Tongue (tissue), 2 donors: Measurements from ENCODE around the gene FCN3. TPM values are rescaled to one million over a fixed set of nuclear protein-coding genes. Genes with fewer than 3 reads are reported as not detected.

Experiments used
- DNase-seq: peaks from one replicate; pipeline ENCODE4 v3.0.0-alpha.2; 2015
- total RNA-seq: library from RNA; depleted of rRNA; stranded (reverse); fragments of >200 nt; gene quantifications from one replicate; pipeline ENCODE4 v1.2.3, GENCODE V29; 2014

FCN3 gene
- total RNA-seq, 1 donor from 2014 or later = 0.82 TPM

- no peak for DNase-seq
Measured at GRCh38 chr1:27380224-27380623, 5.6 kb upstream of the FCN3 start.

- DNase-seq = no peak
Measured at GRCh38 chr1:27379564-27380122, 5.0 kb upstream of the FCN3 start.

- DNase-seq = no peak
Measured at GRCh38 chr1:27377760-27378495, 3.3 kb upstream of the FCN3 start.

DNA sequence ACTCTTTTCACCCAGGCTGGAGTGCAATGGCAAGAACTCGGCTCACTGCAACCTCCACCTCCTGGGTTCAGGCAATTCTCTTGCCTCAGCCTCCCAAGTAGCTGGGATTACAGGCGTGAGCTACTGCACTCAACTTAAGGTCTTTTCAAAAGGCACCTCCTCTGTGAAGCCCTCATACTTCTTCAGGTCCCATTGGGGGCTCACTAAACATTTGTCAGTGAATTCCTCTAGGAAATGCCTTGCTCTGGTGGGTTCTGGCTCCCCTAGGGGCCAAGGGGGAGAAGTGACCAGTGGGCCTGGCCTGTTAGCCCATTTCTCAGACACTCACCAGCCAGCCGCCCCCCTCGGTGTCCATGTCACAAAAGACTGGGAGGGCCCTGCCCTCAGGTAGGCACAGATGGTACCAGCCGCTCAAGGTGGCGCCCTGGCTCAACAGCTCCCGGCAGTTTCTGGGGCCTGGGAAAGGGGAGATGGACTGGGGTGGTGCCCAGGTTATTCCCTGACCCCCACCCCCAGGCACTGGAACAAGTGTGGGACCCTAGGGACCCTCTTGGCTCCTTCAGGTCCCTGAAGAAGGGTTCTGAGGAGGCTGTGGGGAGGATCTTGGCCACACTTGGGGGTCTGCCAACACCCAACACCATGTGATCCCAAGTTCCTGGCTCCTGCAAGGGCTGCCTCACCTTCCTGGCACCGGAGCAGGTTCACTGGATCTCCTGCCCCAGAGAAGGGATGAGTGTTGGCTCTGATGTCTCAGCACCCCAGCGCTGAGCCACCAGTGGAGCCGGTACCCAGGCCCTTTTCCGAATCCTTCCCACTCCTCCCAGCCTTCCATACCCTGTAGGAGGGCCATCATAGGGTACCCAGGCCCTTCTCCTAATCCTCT, 1.6 kb downstream of the FCN3 start:
- DNase-seq = no peak

DNA sequence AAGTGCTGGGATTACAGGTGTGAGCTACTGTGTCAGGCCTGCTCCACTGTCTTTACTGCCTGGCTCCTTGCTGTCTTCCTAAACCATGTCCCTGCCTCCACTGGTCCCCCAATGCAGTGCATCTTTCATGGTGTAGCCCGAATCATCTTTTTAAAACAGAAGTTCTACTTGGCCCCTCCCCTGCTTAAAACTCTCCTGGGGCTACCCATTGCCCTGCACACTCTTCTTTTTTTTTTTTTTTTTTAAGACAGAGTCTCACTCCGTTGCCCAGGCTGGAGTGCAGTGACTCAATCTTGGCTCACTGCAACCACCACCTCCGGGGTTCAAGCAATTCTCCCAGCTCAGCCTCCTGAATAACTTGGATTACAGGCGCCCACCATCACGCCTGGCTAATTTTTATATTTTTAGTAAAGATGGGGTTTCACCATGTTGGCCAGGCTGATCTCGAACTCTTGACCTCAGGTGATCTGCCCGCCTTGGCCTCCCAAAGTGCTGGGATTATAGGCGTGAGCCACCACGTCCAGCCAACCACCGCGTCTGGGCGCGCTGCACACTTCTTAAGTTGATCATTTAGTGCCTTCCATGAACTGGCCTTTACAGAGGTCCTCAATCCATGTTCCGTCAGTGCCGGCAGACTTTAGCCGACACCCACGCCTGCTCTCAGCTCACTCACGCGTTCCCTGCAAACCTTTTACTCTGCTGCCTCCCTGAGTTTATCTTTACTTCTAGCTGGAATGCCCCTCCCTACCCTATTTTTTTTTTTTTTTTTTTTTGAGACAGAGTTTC, 2.4 kb downstream of the FCN3 start:
- no peak for DNase-seq

DNA sequence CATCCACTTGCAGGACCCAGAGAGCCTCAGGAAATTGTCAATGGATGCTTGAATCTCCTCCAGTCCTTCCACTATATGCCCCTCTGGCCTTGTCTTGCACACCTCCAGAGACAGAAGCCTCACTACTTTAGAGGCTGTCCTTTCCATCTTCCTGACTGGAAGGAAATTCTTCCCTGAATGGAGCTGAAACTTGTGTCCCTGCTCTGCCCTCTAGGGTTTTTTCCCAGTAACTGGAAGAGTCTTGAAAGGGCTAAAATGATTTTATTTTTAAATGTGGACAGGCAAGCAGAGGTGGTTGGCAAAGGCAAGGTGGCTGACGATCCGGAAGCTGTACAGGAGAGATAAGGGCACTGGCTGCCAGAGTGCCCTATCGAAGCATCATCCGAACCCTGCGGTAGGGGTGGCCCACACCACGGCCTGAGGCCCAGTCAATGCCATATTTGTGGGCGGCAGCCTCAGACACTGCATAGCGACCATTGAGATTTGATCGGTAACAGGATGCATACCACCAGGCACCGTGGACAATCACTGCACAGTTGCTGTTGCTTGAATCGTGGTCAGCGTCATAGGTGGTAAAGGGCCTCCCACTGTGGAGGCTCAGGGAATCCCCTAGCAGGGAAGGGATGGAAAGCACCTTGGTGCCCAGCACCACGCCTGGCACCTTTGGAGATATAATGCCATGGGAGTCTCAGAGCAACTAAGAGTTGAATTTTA, 5.6 kb downstream of the FCN3 start:
- DNase-seq = no peak

GRCh38 chr1:27367160-27367650, 7.4 kb downstream of the FCN3 start:
- DNase-seq = no peak

GRCh38 chr1:27366411-27367159, 8.0 kb downstream of the FCN3 start, which contains the start of gene MAP3K6:
MAP3K6 (minus strand) TSS chr1:27366961; CDS start chr1:27366597, 364 bp downstream.
- peak; percentile 85 for DNase-seq

- peak; percentile 91 for DNase-seq
Measured at GRCh38 chr1:27366113-27366410, 8.6 kb downstream of the FCN3 start.

DNA sequence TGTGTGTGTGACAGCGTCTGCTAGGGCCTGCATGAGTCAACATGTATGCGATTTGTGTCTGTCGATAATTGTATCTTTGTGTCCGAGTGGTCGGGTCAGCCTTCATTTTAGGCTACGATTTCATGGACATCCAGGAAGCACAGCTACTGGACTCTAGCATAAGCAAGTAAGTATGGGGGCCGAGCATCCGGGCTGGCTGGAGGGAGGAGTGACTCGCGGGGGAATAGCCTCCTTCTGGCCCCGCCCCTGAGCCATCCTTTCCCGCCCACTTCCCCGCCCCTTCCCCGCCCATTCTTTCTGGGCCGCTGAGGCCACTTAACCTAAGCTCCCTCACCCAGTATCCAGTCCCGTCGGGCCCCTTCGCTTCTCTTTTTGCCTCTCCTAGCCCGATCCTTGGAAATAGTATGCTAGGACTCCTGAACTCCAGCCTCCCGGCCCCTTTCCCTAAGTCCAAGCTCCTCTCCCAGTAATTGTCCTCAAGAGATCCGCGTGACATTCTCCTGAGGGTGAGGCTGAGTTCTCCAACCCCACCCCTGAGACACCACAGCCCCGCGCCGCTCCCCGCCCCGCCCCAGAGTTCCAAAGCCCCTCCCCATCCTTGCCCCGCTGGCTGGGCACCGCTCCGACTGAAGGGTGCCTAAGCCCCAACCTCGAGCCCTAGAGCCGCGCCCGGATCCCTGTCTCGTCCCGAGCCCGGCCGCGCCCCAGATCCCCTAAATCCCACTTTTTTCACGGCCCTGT, 9.1 kb downstream of the FCN3 start:
- peak; percentile 94 for DNase-seq

DNA sequence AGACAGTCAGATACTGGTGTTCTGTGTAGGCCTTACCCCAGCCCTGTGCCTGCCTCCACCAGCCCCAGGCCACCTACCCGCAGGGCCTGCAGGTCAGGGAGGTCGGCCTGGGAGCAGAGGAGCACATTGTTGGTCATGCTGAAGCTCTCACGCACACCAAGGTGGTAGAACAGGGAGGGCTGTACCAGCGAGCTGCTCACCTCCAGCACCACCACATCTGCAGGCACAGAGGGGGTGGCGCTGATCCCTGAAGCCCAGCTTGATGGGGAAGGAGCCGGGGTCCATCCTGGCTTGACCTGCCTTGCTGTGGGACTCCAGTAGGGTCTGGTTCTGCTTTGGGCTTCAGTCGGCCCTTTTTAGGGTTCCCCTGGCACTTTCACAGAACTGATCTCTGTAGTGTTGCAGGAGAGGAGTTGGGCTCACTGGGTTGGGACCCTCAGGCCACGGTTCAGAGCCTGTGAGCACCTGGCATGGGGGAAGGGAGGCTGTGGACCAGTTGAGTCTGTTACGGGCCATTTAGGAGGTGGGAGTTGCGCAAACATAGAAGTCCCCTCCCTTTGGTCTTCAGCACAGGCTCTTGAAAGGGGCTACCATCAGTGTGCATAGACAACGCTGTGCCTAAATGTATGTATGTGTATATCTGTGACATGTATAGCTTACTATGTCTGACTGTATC, 9.8 kb downstream of the FCN3 start:
- no peak for DNase-seq

DNA sequence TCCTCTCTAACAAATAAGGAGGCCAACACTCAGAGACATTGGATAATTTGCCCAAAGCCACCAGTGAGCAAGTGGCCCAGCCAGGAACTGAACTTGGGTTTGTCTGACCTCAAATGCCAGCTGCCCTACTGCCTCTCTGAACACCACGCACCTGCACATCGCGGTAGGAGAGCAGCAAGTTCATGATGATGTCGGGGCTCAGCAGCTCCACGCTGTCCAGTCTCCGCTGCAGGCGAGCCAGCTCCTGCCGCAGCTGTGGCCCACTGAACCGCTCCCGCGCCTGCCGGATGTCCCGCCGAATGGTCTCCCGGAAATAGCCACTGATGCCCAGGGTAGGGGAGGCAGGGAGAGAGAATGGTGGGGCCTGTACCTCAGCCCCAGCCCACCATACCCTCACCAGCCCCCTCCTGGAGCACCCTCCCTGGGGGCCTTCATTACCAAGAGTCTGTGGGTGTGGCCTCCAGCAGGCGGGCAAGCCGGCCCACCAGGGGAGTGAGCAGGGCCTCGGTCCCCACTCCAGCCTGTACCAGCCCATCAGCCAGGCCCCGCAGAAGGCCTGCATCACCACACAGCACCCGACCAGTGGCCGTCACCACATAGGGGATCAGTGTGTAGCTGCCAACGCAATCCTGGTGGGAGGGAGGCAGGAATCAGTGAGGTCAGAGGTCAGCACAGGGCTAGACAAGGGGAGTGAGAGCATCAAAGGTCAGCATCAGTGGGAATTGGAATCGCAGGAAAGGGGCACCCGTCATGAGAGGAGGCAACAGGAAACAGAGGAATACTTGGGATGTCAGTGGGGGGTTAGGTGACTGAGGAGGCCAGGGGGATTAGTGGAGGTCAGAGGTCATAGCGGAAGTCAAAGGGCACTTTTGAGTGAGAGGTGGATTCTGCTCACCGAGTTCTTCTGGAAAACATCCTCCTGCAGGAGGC, 10.6 kb downstream of the FCN3 start:
- DNase-seq = no peak

DNA sequence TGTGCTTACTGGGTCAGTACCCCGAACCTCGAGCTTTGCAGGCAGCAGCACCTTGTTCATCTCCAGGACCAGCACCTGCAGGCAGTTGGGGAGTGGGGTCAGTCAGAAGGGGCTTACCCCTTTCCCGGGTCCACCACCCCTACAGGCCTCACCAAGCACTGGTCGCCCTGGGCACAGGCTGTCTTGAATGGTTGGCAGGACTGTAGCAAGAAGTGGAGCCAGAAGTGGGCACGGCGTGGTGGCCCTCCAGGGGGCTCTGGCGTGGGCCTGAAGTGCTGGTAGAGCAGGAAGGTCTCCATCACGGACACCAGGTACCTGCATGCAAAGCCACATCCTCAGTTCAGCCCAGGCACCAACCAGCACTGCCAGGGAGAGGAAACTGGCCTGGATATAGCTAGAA, 13.1 kb downstream of the FCN3 start:
- DNase-seq = no peak

GRCh38 chr1:27361044-27361402, 13.6 kb downstream of the FCN3 start:
- no peak for DNase-seq

- DNase-seq = no peak
Measured at GRCh38 chr1:27360159-27361043, 14.2 kb downstream of the FCN3 start.

- no peak for DNase-seq
Measured at GRCh38 chr1:27359822-27360158, 14.8 kb downstream of the FCN3 start.

DNA sequence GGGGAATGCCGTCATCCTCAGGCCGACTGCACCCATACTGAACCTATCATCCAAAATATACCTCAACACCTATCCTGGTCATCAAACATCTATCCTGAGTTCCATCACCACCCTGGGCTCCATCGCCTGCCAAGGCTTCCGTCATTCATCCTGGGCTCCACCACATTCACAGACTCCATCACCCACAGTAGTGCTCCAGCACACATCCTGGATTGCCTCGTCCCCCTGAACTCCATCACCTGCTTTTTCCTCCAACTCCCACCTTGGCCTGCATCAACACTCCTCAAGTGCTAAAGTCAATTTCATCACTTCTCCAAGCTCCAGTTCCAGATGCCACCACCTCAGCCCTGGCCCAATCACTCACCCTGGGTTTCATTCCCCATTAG, 15.7 kb downstream of the FCN3 start:
- no peak for DNase-seq
